NCI-H345 treated with DMSO at 0.1 percent for 48 hours (cell line): Measurements from ENCODE around the gene PPP2R5D.
A peak's percentile ranks its signal among the peaks of the same experiment; 100 is the strongest.

ENCODE experiments used
- DNase-seq: peaks from one replicate; lab custom pipeline; 2025; ENCODE audit not compliant: unreplicated experiment; lab: John Stamatoyannopoulos, UW

The PPP2R5D gene

GRCh38 chr6:43053545-43054205 lies 69.3 kb downstream of the PPP2R5D start, which contains the start of gene CUL7:
Gene CUL7, minus strand, starts transcription at chr6:43053851. Its CDS starts 1,063 bp downstream, at chr6:43052788.
- DNase-seq = peak; percentile 88

- no peak for DNase-seq
These were observed 70.0 kb downstream of the PPP2R5D start for GRCh38 chr6:43054206-43054943.

- no peak for DNase-seq
These were observed 71.6 kb downstream of the PPP2R5D start for GRCh38 chr6:43055966-43056365.

- DNase-seq = no peak
These were observed 74.2 kb downstream of the PPP2R5D start for GRCh38 chr6:43058531-43058930.

- peak; percentile 95 for DNase-seq
These were observed 75.0 kb downstream of the PPP2R5D start, which contains the start of the genes KLC4 and MRPL2 for GRCh38 chr6:43059168-43060033. Gene KLC4, plus strand, starts transcription at chr6:43059631. Its CDS starts 1,705 bp downstream, at chr6:43061336. Gene MRPL2, minus strand, starts transcription at chr6:43059434. Its CDS starts 53 bp downstream, at chr6:43059381.

- DNase-seq = peak; percentile 26
These were observed 75.8 kb downstream of the PPP2R5D start for GRCh38 chr6:43060034-43060754.

- no peak for DNase-seq
These were observed 76.6 kb downstream of the PPP2R5D start for GRCh38 chr6:43060755-43061633.

GRCh38 chr6:43061861-43062260 lies 77.5 kb downstream of the PPP2R5D start:
- no peak for DNase-seq
